GM18507 (cell line): ENCODE data around the gene FAM168A.

Experiments
- DNase-seq: peaks from one replicate; pipeline ENCODE4 v3.0.0; 2011; ENCODE audit warnings: low read depth; ENCODE audit not compliant: insufficient read length; ENCODE audit errors: extremely low spot score
- FAIRE-seq: peaks from 2 replicates; lab custom pipeline; 2011; peaks lifted over from hg19 to GRCh38; lab: Jason Lieb, UNC

Gene FAM168A

DNA sequence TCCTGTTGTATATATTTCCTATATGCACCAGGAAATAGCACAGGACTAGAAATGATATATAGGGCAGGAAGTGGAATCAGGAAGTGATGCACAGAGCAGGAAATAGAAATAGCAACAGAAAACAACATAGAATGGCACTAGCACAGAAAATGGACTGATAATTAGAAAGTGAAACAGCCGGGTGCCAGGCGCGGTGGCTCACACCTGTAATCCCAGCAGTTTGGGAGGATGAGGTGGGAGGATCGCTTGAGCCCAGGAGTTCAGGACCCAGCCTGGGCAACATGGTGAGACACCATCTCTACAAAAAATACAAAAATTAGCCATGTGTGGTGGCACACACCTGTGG lies 231.7 kb downstream of the FAM168A start:
- FAIRE-seq, result peak; percentile 74

DNA sequence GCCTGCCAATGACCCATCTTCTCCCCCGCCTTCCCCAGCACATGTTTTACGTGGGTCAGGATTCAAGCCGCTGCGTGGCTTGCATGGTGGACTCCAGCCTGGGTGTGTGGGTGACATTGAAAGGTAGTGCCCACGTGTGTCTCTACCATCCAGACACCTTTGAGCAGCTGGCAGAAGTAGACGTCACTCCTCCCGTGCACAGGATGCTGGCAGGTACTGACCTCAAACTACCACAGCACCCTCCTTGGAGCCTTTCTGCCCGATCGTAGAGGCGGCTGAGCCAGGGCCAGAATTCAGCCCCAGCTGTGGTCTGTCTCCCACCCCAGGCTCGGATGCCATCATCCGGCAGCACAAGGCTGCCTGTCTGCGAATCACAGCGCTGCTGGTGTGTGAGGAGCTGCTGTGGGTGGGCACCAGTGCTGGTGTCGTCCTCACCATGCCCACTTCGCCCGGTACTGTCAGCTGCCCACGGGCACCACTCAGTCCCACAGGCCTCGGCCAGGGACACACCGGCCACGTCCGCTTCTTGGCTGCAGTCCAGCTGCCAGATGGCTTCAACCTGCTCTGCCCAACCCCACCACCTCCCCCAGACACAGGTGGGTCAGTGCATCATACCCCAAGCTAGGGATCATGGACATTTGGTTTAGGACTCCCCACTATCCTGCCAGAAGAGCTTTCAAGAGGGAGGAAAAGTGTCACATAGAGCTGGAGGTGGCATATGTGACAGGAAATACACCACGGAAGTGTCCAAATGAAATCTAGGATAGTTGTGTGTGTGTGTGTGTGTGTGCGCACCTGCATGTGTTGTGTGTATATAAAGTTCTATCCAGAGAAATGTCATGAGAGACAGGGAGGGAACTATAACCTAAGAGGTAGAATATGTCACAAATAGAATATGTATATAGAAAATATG lies 232.3 kb downstream of the FAM168A start:
- FAIRE-seq, result no peak

More for the DNA sequence above, 231.7 kb downstream of the FAM168A start:
- DNase-seq, result no peak

DNA sequence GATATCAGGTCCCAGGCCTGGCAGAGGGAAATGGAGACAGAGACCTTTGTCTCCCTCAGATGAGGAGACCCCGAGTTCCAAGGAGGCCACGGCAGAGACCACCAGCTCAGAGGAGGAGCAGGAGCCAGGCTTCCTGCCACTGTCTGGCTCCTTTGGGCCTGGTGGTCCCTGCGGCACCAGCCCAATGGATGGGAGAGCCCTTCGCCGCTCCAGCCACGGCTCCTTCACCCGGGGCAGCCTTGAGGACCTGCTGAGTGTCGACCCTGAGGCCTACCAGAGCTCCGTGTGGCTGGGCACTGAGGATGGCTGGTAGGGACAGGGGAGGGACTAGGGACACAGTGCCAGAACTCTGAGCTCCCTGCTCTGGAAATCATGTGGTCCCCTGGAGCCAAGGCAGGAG lies 234.8 kb downstream of the FAM168A start:
- no peak for DNase-seq
- no peak for FAIRE-seq

More for the DNA sequence above, 232.3 kb downstream of the FAM168A start:
- DNase-seq, result no peak

DNA sequence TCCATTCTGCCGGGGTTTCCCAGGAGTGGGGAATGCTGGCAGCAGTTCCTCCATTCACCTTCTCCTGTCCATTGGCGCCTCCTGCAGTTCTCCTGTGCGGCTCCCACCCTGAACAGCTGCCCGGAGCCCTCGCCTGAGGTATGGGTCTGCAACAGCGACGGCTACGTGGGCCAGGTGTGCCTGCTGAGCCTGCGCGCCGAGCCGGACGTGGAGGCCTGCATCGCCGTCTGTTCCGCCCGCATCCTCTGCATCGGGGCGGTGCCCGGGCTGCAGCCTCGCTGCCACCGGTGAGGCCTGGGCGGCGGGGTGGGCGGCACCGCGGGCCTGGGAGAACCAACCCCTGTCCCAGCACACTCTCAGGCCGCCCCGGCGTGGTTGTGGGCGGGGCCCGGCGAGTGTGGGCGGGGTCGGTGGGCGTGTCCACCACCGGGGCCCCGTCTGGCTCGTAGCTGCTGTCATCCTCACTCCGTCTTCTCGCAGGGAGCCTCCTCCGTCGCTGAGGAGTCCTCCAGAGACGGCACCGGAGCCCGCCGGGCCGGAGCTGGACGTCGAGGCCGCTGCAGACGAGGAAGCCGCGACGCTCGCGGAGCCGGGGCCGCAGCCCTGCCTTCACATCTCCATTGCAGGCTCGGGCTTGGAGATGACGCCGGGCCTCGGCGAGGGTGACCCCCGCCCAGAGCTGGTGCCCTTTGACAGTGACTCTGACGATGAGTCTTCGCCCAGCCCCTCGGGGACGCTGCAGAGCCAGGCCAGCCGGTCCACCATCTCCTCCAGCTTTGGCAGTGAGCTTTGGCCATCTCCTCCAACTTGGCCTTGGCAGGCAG lies 235.7 kb downstream of the FAM168A start:
- DNase-seq, result no peak
- no peak for FAIRE-seq

DNA sequence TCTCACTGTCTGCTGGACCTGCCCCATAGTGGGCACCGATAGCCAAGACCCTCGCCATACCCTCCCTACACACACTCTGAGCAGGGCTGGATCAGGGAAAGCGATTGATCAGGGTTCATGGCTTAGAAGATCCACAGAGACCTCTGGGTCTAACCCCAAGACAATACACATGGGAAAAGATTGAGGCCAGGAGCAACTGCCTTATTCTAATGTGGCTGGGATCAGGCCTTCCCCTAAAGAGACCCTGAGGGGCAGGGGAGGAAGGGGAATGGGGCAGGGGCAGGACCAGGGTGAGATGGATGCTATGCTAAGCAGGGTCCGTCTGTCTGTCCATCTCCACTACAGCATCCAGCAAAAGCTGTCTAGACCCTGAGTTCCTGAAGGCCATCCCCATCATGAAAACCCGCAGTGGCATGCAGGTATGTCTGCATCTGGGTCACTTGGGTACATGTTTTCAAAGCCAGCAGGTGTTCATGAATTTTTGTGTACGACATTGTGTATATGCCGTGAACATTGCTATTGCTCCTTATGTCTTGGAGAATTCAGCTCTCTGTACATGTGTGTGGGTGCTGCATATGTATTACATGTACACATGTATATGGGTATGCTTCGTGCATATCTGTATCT lies 237.1 kb downstream of the FAM168A start:
- no peak for DNase-seq
- FAIRE-seq, result no peak

DNA sequence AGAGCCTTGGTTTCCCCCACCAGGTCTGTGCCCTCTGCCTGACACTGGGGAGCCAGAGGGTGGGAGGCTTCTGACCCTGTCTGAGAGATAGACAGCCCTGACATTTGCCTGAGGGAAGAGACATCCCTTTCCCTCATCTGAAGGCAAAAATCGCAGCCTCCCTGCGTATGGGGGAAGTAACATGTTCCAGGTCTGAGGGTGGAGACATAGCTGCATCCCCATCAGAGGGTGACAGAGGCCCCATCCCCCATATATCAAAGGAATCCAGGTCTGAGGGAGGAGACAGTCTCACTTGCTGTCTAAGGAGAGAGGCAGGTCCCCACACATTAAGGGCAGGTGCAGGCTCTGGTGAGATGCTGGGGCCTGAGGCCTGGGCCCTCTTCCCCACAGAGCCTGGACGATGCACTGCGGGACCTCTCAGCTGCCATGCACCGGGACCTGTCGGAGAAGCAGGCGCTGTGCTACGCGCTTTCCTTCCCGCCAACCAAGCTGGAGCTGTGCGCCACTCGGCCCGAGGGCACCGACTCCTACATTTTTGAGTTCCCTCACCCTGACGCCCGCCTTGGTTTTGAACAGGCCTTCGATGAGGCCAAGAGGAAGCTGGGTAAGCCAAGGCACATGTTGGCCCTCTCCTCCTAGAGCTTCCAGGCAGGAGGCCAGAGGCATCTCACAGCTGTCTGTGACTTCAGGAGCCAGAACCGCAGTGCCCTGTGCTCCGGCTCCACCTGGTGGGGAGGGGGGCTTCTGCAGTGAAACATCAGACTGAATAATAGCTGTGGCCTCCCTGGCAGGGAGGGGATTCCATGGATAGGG lies 237.8 kb downstream of the FAM168A start:
- DNase-seq (no peak), FAIRE-seq (no peak)

DNA sequence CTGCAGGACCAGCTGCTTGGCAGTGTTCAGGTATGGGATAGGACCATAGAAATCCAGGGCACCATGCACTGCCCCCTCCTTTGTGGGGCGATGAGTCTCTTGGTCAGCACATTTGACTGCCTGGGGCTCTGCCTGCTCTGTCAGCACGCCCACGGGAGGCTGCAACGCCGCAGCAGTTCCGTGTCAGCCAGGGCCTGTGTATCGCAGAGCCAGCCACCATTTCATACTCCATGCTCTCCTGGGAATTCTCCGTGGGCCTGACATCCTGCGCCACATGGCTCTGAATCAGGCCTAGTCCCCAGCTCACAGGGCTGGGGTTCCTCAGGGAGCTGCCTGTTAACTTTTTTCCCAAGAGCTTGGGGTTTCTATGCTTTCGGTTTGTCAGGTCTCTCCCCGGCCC lies 238.6 kb downstream of the FAM168A start:
- no peak for DNase-seq
- FAIRE-seq, result no peak

DNA sequence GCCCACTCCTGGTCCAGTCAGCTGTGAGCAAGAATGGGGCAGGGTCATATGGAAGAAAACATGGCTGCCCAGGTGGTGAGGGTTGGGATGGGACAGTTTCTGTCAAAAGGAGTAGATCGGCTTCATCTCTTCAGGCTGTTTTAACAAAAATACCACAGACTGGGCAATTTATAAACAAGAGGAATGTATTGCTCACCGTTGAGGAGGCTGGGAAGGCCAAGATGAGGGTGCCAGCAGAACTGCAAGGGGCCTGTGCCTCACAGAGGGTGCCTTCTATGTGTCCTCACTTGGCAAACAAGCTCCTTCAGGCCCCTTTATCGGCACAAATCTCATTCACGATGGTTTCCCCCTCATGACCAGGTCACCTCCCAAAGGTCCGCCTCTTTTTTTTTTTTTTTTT lies 239.8 kb downstream of the FAM168A start:
- DNase-seq, result no peak
- no peak for FAIRE-seq

DNA sequence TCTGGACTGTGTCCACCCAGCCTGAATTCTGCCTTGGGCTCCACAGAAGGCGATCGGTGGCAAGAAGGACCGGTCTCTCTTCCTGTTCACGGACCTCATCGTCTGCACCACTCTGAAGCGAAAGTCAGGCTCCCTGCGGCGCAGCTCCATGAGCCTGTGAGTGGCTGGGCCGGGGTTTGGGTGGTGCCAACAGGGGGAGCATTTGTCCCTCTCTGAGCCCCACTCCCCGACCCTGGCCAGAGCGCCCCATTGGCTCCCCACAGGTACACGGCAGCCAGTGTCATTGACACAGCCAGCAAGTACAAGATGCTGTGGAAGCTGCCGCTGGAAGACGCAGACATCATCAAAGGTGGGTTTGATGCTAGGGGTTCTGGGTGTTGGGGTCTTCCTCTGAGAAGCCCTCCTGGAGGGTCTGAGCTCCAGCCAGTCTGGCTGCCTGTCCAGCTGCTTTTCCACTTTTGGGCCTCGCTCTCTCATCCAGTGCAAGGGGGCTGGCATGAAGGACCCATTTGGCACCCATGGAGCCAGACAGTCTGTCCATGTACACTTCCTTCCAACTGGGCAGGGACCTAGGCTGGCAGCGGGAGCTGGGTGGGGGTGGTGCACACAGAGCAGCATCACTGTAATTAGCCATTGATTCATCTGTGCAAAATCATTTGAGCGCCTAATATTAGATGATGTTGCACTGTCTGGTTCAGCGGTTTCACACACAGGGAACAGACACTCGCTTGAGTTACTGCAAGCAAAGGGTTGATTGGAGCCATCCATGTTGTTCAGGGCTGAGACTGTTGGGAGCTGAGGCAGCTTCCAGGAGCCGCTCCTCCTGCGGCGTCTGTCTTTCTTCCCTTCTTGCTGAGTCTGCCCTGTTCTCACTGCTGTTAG lies 240.7 kb downstream of the FAM168A start:
- no peak for FAIRE-seq

DNA sequence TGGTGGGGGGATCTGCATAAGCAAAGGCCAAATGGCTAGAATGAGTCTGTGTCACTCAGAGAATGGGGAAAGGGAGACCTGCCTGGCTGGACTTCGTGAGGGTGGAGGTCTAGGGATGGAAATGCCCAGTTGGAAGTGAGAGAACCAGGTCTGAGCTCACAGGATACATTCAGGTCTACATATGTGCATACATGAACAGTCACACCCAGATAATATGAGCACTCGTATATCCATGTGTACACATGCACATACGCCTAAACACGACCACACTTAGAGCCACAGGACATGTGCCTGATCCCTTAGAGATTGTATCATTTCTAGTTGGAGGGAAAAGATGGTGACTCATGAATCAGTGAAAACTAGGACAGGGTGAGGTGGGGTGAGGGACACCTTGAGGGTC lies 242.8 kb downstream of the FAM168A start:
- no peak for FAIRE-seq

More for the DNA sequence above, 240.7 kb downstream of the FAM168A start:
- no peak for DNase-seq

DNA sequence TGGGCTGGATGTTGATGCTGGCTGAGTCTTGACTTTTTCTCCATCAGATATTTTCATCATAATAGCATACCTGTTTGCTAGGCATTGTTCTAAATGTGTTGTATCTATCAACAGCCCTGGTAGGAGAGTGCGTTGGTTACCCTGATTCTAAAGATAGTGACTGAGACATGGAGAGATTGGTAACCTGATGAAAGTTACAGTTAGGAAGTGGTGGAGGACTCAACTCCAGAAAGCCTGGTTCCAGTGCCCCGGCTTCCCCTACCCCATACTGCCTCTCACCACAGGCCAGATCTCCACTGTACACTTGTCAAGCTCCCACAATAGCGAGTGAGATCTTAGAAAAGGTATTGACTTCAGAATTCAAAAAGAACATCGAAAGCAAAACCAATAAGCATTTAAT lies 244.5 kb downstream of the FAM168A start:
- no peak for FAIRE-seq
- no peak for DNase-seq

More for the DNA sequence above, 242.8 kb downstream of the FAM168A start:
- DNase-seq, result no peak

DNA sequence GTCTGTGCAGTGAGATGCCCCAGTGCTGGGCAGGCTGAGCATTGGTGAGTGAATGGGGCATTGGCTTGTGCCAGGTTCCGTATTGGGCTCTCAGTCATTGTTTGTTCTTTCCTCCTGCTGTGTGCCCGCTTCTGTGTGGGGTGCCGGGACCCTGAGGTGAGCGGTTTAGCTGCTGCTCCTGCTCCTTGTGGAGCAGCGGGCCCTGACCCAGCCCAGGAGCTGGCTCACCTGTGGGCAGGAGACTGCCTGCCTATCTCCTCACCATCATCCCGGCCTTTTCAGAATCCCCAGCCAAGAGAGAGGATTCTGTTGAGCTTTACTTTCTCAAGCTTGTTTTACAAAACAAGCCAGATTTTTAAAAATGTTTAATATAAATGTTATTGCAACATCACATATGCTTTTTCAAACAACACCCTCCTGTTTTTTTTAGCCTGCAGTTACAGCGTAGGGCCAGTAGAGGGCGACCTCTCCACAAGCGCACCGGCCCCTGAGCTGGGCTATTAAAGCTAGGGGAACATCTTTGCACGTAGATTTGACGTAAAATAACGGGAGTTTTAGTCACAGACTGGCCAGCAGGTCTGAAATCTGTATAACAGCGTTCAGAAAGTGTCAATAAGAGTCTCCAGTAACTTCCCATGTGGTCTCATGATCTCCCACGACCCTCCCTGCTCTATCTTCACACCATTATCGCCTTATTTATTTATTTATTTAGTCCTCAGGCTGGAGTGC lies 246.8 kb downstream of the FAM168A start:
- FAIRE-seq, result peak; percentile 88
- DNase-seq, result peak; percentile 71
